ENCODE measurements around the gene MIPOL1. TPM values are rescaled to one million over a fixed set of nuclear protein-coding genes. Genes with fewer than 3 reads are reported as not detected.

The MIPOL1 gene
- total RNA-seq, 3 donors from 2014 or later, result 12.2 to 48.8 (median 36.1) TPM

DNA sequence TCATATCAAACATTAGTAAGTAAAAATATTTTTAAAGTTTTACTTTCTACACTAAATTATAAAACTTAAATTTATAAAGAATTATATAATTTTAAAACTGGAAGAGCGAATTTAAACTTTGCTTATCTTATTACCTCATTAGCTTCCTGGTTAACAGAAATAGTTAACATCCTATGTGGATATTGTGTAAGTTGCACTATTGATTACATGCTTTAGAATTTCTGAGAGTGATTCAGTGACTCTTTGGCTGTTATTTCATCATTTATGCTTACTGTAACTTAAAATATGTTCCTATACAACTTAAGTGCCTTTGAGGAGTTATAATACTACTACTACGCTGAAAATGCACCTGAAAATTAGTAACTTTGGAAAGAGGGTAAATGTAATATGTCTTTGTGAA lies 295.9 kb downstream of the MIPOL1 start:
- Histone ChIP-seq H3K36me3 (no peaks in the 10 kb centered on the region), H3K9me3 (no peaks in the 10 kb centered on the region), H3K27me3 (no peaks in the 10 kb centered on the region), H3K4me1 (no peaks in the 10 kb centered on the region), H3K27ac (no peak overlapping the region), H3K4me3 (no peak overlapping the region)
- no peak for TF ChIP-seq POLR2A (IDR thresholded peaks at IDR 0.05)
- TF ChIP-seq, protein P1, sequence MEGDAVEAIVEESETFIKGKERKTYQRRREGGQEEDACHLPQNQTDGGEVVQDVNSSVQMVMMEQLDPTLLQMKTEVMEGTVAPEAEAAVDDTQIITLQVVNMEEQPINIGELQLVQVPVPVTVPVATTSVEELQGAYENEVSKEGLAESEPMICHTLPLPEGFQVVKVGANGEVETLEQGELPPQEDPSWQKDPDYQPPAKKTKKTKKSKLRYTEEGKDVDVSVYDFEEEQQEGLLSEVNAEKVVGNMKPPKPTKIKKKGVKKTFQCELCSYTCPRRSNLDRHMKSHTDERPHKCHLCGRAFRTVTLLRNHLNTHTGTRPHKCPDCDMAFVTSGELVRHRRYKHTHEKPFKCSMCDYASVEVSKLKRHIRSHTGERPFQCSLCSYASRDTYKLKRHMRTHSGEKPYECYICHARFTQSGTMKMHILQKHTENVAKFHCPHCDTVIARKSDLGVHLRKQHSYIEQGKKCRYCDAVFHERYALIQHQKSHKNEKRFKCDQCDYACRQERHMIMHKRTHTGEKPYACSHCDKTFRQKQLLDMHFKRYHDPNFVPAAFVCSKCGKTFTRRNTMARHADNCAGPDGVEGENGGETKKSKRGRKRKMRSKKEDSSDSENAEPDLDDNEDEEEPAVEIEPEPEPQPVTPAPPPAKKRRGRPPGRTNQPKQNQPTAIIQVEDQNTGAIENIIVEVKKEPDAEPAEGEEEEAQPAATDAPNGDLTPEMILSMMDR (IDR thresholded peaks at IDR 0.05), result no peak
- TF ChIP-seq POLR2AphosphoS5 (IDR thresholded peaks at IDR 0.05), result no peak
- intact Hi-C loops (cut with DNase I; ENCODE audit: low total_unique reads), result no loop called here
- no peak for DNase-seq (ENCODE audit: low spot score in 2 of 2)

DNA sequence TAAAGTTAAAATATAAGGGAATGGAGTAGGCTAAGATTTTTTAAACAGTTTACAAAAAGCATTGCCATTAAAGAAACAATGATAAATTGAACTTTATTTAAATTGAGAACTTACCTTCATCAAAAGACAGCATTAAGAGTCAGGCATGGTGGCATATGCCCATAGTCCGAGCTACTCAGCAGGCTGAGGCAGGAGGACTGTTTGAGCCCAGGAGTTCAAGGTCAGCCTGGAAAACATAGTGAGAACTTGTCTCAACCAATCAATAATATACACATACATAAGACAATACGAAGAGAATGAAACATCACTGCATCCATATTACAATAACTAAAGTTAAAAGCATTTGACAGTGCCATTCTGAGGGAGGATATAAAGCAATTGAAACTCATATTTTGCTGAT lies 299.7 kb downstream of the MIPOL1 start:
- Histone ChIP-seq H3K27ac (no peak overlapping the region), H3K9me3 (no peaks in the 10 kb centered on the region), H3K4me1 (no peaks in the 10 kb centered on the region), H3K4me3 (no peak overlapping the region), H3K36me3 (no peaks in the 10 kb centered on the region), H3K27me3 (no peaks in the 10 kb centered on the region)
- intact Hi-C loops (cut with DNase I; ENCODE audit: low total_unique reads), result no loop called here
- TF ChIP-seq POLR2AphosphoS5 (IDR thresholded peaks at IDR 0.05), result no peak
- no peak for TF ChIP-seq POLR2A (IDR thresholded peaks at IDR 0.05)
- no peak for DNase-seq (ENCODE audit: low spot score in 2 of 2)

DNA sequence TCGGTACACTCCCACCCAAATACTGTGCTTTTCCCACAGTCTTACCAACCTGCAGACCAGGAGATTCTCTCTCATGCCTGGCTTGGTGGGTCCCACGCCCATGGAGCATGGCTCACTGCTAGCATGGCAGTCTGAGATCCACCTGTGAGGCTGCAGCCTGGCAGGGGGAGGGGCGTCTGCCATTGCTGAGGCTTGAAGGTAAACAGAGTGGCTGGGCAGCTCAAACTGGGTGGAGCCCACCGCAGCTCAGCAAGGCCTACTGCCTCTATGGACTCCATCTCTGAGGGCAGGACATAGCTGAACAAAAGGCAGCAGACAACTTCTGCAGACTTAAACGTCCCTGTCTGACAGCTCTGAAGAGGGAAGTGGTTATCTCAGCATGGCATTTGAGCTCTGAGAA lies 304.1 kb downstream of the MIPOL1 start:
- intact Hi-C loops (cut with DNase I; ENCODE audit: low total_unique reads), result no loop called here
- H3K36me3 ChIP-seq, result no peaks in the 10 kb centered on the region

DNA sequence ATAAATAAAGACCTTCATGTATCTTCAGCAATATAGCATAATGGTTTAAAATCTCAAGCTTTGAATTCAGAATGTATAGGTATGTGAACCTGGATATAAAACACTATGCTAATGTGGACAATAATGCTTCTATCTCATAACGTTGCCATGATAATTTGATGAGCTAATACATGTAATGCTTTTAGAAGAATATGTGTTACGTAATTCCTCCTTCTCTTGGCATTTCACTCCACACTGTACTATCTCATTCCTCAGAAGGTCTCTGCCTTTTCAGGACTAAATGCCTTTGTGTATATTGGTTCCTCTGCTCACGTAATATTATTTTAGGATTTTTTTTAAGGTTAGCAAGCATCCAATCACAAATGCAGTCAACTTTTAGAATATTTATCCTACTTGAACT lies 310.8 kb downstream of the MIPOL1 start:
- TF ChIP-seq POLR2A (IDR thresholded peaks at IDR 0.05), result no peak

More for the DNA sequence above, 304.1 kb downstream of the MIPOL1 start:
- no peak for TF ChIP-seq POLR2A (IDR thresholded peaks at IDR 0.05)
- TF ChIP-seq, protein P1 (IDR thresholded peaks at IDR 0.05), result no peak
- TF ChIP-seq POLR2AphosphoS5 (IDR thresholded peaks at IDR 0.05), result no peak
- Histone ChIP-seq H3K4me3 (no peak overlapping the region), H3K9me3 (no peaks in the 10 kb centered on the region), H3K27ac (no peak overlapping the region), H3K4me1 (no peaks in the 10 kb centered on the region), H3K27me3 (no peaks in the 10 kb centered on the region)
- no peak for DNase-seq (ENCODE audit: low spot score in 2 of 2)

DNA sequence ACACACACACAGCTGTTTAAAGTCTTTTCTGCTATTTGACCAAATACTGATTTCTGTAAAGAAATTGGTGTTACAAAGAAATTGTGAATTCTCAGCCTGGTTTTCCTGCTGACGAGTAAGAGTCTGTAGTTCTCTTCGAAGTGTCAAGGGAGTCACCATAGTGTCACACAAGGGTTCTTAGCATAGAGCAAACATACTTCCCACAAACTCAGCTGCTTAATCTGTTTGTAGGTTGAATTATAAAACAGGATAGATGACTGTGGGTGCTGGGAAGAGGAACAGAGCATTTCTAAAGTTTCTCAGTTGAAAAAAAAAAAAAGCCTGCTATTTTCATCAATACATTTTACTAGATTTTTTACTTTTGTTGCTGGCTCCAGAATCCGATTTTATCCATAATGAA lies 314.4 kb downstream of the MIPOL1 start:
- no peaks in the 10 kb centered on the region for H3K9me3 ChIP-seq
- no peaks in the 10 kb centered on the region for H3K36me3 ChIP-seq
- intact Hi-C loops (cut with DNase I; ENCODE audit: low total_unique reads), result no loop called here
- no peak for TF ChIP-seq POLR2A (IDR thresholded peaks at IDR 0.05)
- TF ChIP-seq, protein P1 (IDR thresholded peaks at IDR 0.05), result no peak
- no peak for TF ChIP-seq POLR2AphosphoS5 (IDR thresholded peaks at IDR 0.05)
- no peaks in the 10 kb centered on the region for H3K4me1 ChIP-seq
- no peak overlapping the region for H3K27ac ChIP-seq
- H3K27me3 ChIP-seq, result no peaks in the 10 kb centered on the region
- H3K4me3 ChIP-seq, result no peak overlapping the region
- no peak for DNase-seq (ENCODE audit: low spot score in 2 of 2)

More for the DNA sequence above, 310.8 kb downstream of the MIPOL1 start:
- Histone ChIP-seq H3K4me1 (no peaks in the 10 kb centered on the region), H3K4me3 (no peak overlapping the region), H3K9me3 (no peaks in the 10 kb centered on the region), H3K27me3 (no peaks in the 10 kb centered on the region), H3K27ac (no peak overlapping the region), H3K36me3 (no peaks in the 10 kb centered on the region)
- DNase-seq (ENCODE audit: low spot score in 2 of 2), result no peak
- intact Hi-C loops (cut with DNase I; ENCODE audit: low total_unique reads), result no loop called here

DNA sequence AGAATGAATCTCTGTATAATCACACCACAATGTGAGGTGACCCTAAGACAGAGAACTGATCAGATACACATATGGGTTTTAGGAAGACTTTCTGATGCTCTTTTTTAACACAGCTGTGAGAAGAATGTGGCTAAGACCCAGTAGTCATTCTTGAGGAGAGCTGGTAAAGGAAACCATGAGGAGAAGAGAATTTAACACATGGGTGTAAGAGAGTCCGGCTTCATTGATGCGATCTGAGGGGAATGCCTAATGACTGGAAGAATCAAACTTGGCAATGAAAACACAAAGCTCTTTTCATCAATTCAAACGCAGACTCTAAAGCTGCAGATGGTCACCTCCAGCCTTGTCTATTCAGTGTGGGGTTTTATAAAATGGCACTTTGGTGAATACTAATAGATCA lies 318.0 kb downstream of the MIPOL1 start:
- H3K36me3 ChIP-seq, result no peaks in the 10 kb centered on the region
- no peak overlapping the region for H3K4me3 ChIP-seq
- no peak for DNase-seq (ENCODE audit: low spot score in 2 of 2)
- H3K27ac ChIP-seq, result no peak overlapping the region
- no peaks in the 10 kb centered on the region for H3K9me3 ChIP-seq
- H3K4me1 ChIP-seq, result no peaks in the 10 kb centered on the region
- no peaks in the 10 kb centered on the region for H3K27me3 ChIP-seq
- intact Hi-C loops (cut with DNase I; ENCODE audit: low total_unique reads), result no loop called here
- TF ChIP-seq POLR2A (IDR thresholded peaks at IDR 0.05), result no peak
- TF ChIP-seq, protein P1 (IDR thresholded peaks at IDR 0.05), result no peak
- no peak for TF ChIP-seq POLR2AphosphoS5 (IDR thresholded peaks at IDR 0.05)

All from breast epithelium (tissue), 4 donors.